PC-3 (cell line): Measurements from ENCODE around the gene IPO9. TPM values are rescaled to one million over a fixed set of nuclear protein-coding genes. Genes with fewer than 3 reads are reported as not detected.
A peak's percentile ranks its signal among the peaks of the same experiment; 100 is the strongest.

Source experiments
- ATAC-seq: fragments of 200-7000 bp; cut with Tn5 transposase; 2 replicates; pipeline ENCODE4 v1.9.1; 2020; ENCODE audit warnings: mild to moderate bottlenecking, moderate library complexity
- BruUV-seq: library from RNA; stranded (reverse); fragments of 400-500 nt; replicated peaks from 2 replicates; lab custom pipeline; 2021; lab: Mats Ljungman, UMichigan
- CTCF ChIA-PET: fragments of 300-600 bp; sonication (Branson Sonifier 250); formaldehyde crosslinking; loops from one replicate; lab custom pipeline; 2022; ENCODE audit warnings: antibody characterized with exemption; lab: Charles Lee
- POLR2A ChIA-PET: fragments of 300-600 bp; sonication (Branson Sonifier 250); formaldehyde crosslinking; loops from one replicate; lab custom pipeline; 2022; ENCODE audit warnings: antibody characterized with exemption; ENCODE audit not compliant: unreplicated experiment; lab: Charles Lee
- DNase-seq: peaks from one replicate; pipeline ENCODE4 v3.0.0-alpha.2; 2015
- H2AFZ ChIP-seq: fragments of 300-600 bp; sonication (generic); 2 replicates; pipeline ENCODE4 v1.6.0; 2016; ENCODE audit warnings: antibody characterized with exemption, low read length
- H3F3A ChIP-seq: fragments of 300-600 bp; sonication (generic); one replicate; pipeline ENCODE4 v1.6.0; 2017; ENCODE audit warnings: antibody characterized with exemption, low read length, control low read depth, mild to moderate bottlenecking; ENCODE audit not compliant: unreplicated experiment
- H3K27ac ChIP-seq: fragments of 300-600 bp; sonication (generic); 2 replicates; pipeline ENCODE4 v1.5.1; 2016; ENCODE audit warnings: mild to moderate bottlenecking, low read length
- H3K27me3 ChIP-seq: fragments of 300-600 bp; sonication (generic); 2 replicates; pipeline ENCODE4 v1.6.1; 2016; ENCODE audit warnings: low read length, mixed read lengths
- H3K36me3 ChIP-seq: fragments of 300-600 bp; sonication (generic); 2 replicates; pipeline ENCODE4 v1.6.1; 2016; ENCODE audit warnings: low read depth, mixed run types, low read length, mixed read lengths
- H3K4me1 ChIP-seq: fragments of 300-600 bp; sonication (generic); 2 replicates; pipeline ENCODE4 v1.5.1; 2016; ENCODE audit warnings: low read length; ENCODE audit not compliant: insufficient read depth
- H3K4me2 ChIP-seq: fragments of 300-600 bp; sonication (generic); 2 replicates; pipeline ENCODE4 v1.6.0; 2016; ENCODE audit warnings: low read length
- H3K4me3 ChIP-seq: fragments of 300-600 bp; sonication (generic); 2 replicates; pipeline ENCODE4 v1.5.1; 2016; ENCODE audit warnings: mild to moderate bottlenecking, low read length, mixed read lengths
- H3K79me2 ChIP-seq: fragments of 300-600 bp; sonication (generic); 2 replicates; pipeline ENCODE4 v1.6.1; 2017; ENCODE audit warnings: low read length, mixed read lengths
- H3K9ac ChIP-seq: fragments of 300-600 bp; sonication (generic); 2 replicates; pipeline ENCODE4 v1.6.0; 2016; ENCODE audit warnings: mild to moderate bottlenecking, low read length
- H3K9me2 ChIP-seq: fragments of 300-600 bp; sonication (generic); replicated peaks from 2 replicates; pipeline ENCODE4 v1.6.1; 2016; ENCODE audit warnings: mixed run types, low read length, mixed read lengths
- H3K9me3 ChIP-seq: fragments of 300-600 bp; sonication (generic); 2 replicates; pipeline ENCODE4 v1.6.1; 2016; ENCODE audit warnings: low read length, mixed read lengths
- H4K20me1 ChIP-seq: fragments of 300-600 bp; sonication (generic); 2 replicates; pipeline ENCODE4 v1.6.1; 2016; ENCODE audit warnings: low read length, mixed read lengths
- CTCF ChIP-seq: fragments of 300-600 bp; sonication (generic); conservative IDR thresholded peaks from 2 replicates; pipeline ENCODE4 v1.5.1; 2017; ENCODE audit warnings: antibody characterized with exemption, low read depth, mild to moderate bottlenecking, low read length
- EZH2 ChIP-seq: fragments of 300-600 bp; sonication (generic); IDR thresholded peaks from one replicate; pipeline ENCODE4 v1.6.1; 2017; ENCODE audit warnings: antibody characterized with exemption, mild to moderate bottlenecking, low read length; ENCODE audit not compliant: unreplicated experiment
- EZH2phosphoT487 ChIP-seq: fragments of 300-600 bp; sonication (generic); IDR thresholded peaks from 2 replicates; pipeline ENCODE4 v1.6.1; 2018; ENCODE audit warnings: mild to moderate bottlenecking, antibody characterized with exemption, low read length, borderline replicate concordance
- intact Hi-C: fragments of 100-400 bp; cut with micrococcal nuclease; formaldehyde crosslinking; loops from 2 replicates; pipeline ENCODE4 v1.9.0; 2023
- total RNA-seq: library from RNA; depleted of rRNA; stranded (reverse); fragments of >200 nt; gene quantifications from 2 replicates; pipeline ENCODE4 v1.2.3, GENCODE V29; 2014

Gene IPO9
- total RNA-seq, 1 experiment from 2014 or later, result 21.6 TPM

- intact Hi-C loops, result no loop called here
- DNase-seq, result no peak
These were observed 45.7 kb downstream of the IPO9 start for GRCh38 chr1:201874672-201875071.

GRCh38 chr1:201876148-201876818 lies 47.3 kb downstream of the IPO9 start:
- DNase-seq (peak; percentile 22), ATAC-seq (0 out of 2 replicates have a peak, but pooled peaks have one; percentile 45)
- POLR2A ChIA-PET, result no interaction called here
- TF ChIP-seq CTCF (peak; percentile 54; the same call in 1 of the 2 replicates), EZH2 (no peak), EZH2phosphoT487 (no peak)
- intact Hi-C loops, result no loop called here
- no peaks in the 10 kb centered on the region for H3K9me3 ChIP-seq
- H3K4me3 ChIP-seq, result no peak overlapping the region
- H3K27ac ChIP-seq, result no peak overlapping the region
- H4K20me1 ChIP-seq, result no peaks in the 10 kb centered on the region
- no peak overlapping the region for H3K9ac ChIP-seq
- CTCF ChIA-PET, result no interaction called here
- H3F3A ChIP-seq, result no peaks in the 10 kb centered on the region
- no peaks in the 10 kb centered on the region for H3K4me1 ChIP-seq
- no TSS peak for BruUV-seq
- H3K79me2 ChIP-seq, result no peaks in the 10 kb centered on the region
- H3K4me2 ChIP-seq, result no peak overlapping the region
- H2AFZ ChIP-seq, result no peak overlapping the region
- no peaks in the 10 kb centered on the region for H3K27me3 ChIP-seq
- no peaks in the 10 kb centered on the region for H3K9me2 ChIP-seq
- peaks cover 3% of the 10 kb centered on the region; the same call in 1 of the 2 replicates for H3K36me3 ChIP-seq

More at GRCh38 chr1:201874672-201875071, 45.7 kb downstream of the IPO9 start:
- Histone ChIP-seq H3K27ac (no peak overlapping the region), H3K9me2 (no peaks in the 10 kb centered on the region), H3F3A (no peaks in the 10 kb centered on the region), H4K20me1 (no peaks in the 10 kb centered on the region), H3K36me3 (peaks cover 15% of the 10 kb centered on the region; the same call in 1 of the 2 replicates), H3K9ac (no peak overlapping the region), H3K9me3 (no peaks in the 10 kb centered on the region), H2AFZ (no peak overlapping the region), H3K4me3 (no peak overlapping the region), H3K4me2 (no peak overlapping the region), H3K4me1 (no peaks in the 10 kb centered on the region), H3K79me2 (no peaks in the 10 kb centered on the region), H3K27me3 (no peaks in the 10 kb centered on the region)
- no peak for ATAC-seq
- ChIA-PET POLR2A (no interaction called here), CTCF (no interaction called here)
- BruUV-seq, result no TSS peak
- no peak for TF ChIP-seq CTCF
- TF ChIP-seq EZH2phosphoT487, result no peak
- TF ChIP-seq EZH2, result no peak

GRCh38 chr1:201877877-201878401 lies 49.0 kb downstream of the IPO9 start:
- POLR2A ChIA-PET, result interaction anchor here (0.6 kb wide), 1 partner anchor 417 kb away, joined by 7 read pairs; no protein-coding TSS in a partner anchor
- peak; percentile 35 for ATAC-seq
- intact Hi-C loops, result loop anchor here (1.0 kb wide), 1 partner anchor 94 kb away; no protein-coding TSS in a partner anchor

More at GRCh38 chr1:201877877-201878401, 49.0 kb downstream of the IPO9 start:
- Histone ChIP-seq H3K27ac (no peak overlapping the region), H3K79me2 (no peaks in the 10 kb centered on the region), H2AFZ (no peak overlapping the region), H3K4me3 (no peak overlapping the region), H3K36me3 (peaks cover 3% of the 10 kb centered on the region; the same call in 1 of the 2 replicates), H4K20me1 (no peaks in the 10 kb centered on the region), H3K9ac (no peak overlapping the region), H3K9me3 (no peaks in the 10 kb centered on the region), H3K9me2 (no peaks in the 10 kb centered on the region), H3K4me2 (no peak overlapping the region), H3K4me1 (peaks cover 16% of the 10 kb centered on the region), H3F3A (no peaks in the 10 kb centered on the region), H3K27me3 (no peaks in the 10 kb centered on the region)
- peak; percentile 65 for DNase-seq
- CTCF ChIA-PET, result interaction anchor here (0.5 to 0.9 kb wide), 4 partner anchors 94 to 430 kb away, joined by 3 to 5 read pairs (median 4); no protein-coding TSS in a partner anchor
- TF ChIP-seq EZH2 (no peak), CTCF (peak; percentile 62)
- BruUV-seq, result no TSS peak
